Activated B cell treated with CpG ODN at 0.5 μM for 24 hours (primary cell): ENCODE data around the gene JAK1. TPM values are rescaled to one million over a fixed set of nuclear protein-coding genes. Genes with fewer than 3 reads are reported as not detected.

Experiments
- ATAC-seq: fragments of 200-7000 bp; cut with Tn5 transposase; one replicate; pipeline ENCODE4 v1.10.0; 2021; ENCODE audit warnings: low read depth, mild to moderate bottlenecking, moderate library complexity
- CTCF ChIA-PET: fragments of 350-600 bp; sonication (Branson Sonifier 250); formaldehyde crosslinking; loops from one replicate; lab custom pipeline; 2021; ENCODE audit warnings: antibody characterized with exemption; lab: Charles Lee
- POLR2A ChIA-PET: fragments of 350-600 bp; sonication (Branson Sonifier 250); formaldehyde crosslinking; loops from one replicate; lab custom pipeline; 2021; ENCODE audit warnings: antibody characterized with exemption; lab: Charles Lee
- DNase-seq: peaks from one replicate; pipeline ENCODE4 v3.0.0; 2022
- H3K27ac Mint-ChIP-seq: one replicate; pipeline ENCODE4 v1.8.0; 2020; ENCODE audit warnings: mixed read lengths
- H3K27me3 Mint-ChIP-seq: one replicate; pipeline ENCODE4 v1.8.0; 2021; ENCODE audit warnings: mixed read lengths
- H3K36me3 Mint-ChIP-seq: one replicate; pipeline ENCODE4 v1.8.0; 2021; ENCODE audit warnings: low read depth, mixed read lengths
- H3K4me1 Mint-ChIP-seq: one replicate; pipeline ENCODE4 v1.8.0; 2021; ENCODE audit warnings: mixed read lengths
- H3K4me3 Mint-ChIP-seq: one replicate; pipeline ENCODE4 v1.8.0; 2020; ENCODE audit warnings: mild to moderate bottlenecking, mixed read lengths
- H3K9me3 Mint-ChIP-seq: one replicate; pipeline ENCODE4 v1.8.0; 2020; ENCODE audit warnings: mixed read lengths
- intact Hi-C: fragments of 100-400 bp; cut with micrococcal nuclease; formaldehyde crosslinking; loops from one replicate; pipeline ENCODE4 v1.15.1; 2024
- total RNA-seq: library from RNA; stranded (reverse); gene quantifications from 2 replicates; pipeline ENCODE4 v1.2.3, GENCODE V29; 2022
- TF ChIP-seq, protein P1 (sequence below): fragments of 200-600 bp; IDR thresholded peaks from one replicate; pipeline ENCODE4 v1.8.0; 2022; ENCODE audit warnings: antibody characterized with exemption, mild to moderate bottlenecking

The JAK1 gene
- total RNA-seq, 1 donor from 2014 or later, result 215 TPM

DNA sequence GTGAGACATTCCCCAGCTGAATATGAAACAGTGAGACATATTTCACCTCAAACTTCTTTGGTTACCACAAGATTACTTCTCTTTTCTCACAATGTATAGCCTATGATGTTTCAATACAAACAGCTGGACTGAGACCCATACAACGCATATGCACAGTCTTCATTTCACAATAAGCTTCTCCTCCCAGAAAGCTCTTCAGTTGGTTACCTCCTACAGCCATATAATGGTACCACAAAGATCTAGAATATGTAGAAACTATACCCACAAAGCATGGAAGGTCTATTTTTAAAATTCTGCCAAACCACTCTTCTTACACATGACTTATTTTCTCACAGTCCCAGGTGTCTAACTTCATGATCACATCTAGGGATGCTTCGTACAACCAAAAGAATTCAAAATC lies 70.8 kb downstream of the JAK1 start:
- TF ChIP-seq, protein P1, sequence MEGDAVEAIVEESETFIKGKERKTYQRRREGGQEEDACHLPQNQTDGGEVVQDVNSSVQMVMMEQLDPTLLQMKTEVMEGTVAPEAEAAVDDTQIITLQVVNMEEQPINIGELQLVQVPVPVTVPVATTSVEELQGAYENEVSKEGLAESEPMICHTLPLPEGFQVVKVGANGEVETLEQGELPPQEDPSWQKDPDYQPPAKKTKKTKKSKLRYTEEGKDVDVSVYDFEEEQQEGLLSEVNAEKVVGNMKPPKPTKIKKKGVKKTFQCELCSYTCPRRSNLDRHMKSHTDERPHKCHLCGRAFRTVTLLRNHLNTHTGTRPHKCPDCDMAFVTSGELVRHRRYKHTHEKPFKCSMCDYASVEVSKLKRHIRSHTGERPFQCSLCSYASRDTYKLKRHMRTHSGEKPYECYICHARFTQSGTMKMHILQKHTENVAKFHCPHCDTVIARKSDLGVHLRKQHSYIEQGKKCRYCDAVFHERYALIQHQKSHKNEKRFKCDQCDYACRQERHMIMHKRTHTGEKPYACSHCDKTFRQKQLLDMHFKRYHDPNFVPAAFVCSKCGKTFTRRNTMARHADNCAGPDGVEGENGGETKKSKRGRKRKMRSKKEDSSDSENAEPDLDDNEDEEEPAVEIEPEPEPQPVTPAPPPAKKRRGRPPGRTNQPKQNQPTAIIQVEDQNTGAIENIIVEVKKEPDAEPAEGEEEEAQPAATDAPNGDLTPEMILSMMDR, result no peak
- Mint-ChIP-seq H3K4me1 (peaks cover 97% of the 10 kb centered on the region), H3K36me3 (no peaks in the 10 kb centered on the region), H3K9me3 (no peaks in the 10 kb centered on the region), H3K4me3 (peak overlapping the region; percentile 53), H3K27ac (peak overlapping the region; percentile 33), H3K27me3 (no peaks in the 10 kb centered on the region)
- CTCF ChIA-PET, result no interaction called here
- intact Hi-C loops, result loop anchor here (5.0 kb wide), 1 partner anchor 37 kb away; no protein-coding TSS in a partner anchor
- DNase-seq, result no peak
- POLR2A ChIA-PET, result interaction anchor here (0.8 to 1.9 kb wide), 2 partner anchors 31 to 70 kb away, joined by 4 to 10 read pairs; partner anchors contain the start of gene JAK1
- peak; percentile 35 for ATAC-seq

DNA sequence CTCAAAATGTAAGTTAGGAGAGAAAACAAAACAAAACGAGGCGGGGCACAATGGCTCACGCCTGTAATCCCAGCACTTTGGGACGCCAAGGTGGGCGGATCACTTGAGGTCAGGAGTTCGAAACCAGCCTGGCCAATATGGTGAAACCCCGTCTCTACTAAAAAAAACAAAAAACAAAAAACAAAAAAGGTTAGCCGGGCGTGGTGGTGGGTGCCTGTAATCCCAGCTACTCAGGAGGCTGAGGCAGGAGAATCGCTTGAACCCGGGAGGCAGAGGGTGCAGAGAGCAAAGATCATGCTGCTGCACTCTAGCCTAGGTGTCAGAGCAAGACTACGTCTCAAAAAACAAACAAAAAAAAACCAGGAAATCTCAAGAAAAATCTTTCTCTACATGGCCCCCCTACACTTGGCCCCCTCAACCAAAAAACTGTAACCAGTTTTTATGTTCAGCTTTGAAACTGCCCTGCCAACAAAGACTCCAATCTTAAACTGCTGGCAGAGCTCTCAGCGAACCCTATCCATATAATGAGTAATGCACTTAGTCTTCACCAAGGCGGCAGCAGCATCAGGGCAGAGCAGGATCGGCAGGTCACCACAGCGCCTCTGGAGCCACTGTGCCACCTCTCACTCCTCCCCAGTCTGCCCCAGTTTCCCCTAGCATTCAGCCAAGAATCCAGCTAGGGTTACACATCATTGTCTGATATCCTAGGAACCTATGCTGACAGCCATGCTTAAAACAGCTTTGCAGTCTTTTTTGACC lies 71.7 kb downstream of the JAK1 start:
- CTCF ChIA-PET, result no interaction called here
- POLR2A ChIA-PET, result interaction anchor here (0.8 to 1.9 kb wide), 2 partner anchors 30 to 71 kb away, joined by 4 to 10 read pairs; partner anchors contain the start of gene JAK1
- DNase-seq (no peak), ATAC-seq (no peak)
- TF ChIP-seq, protein P1, result no peak
- Mint-ChIP-seq H3K9me3 (no peaks in the 10 kb centered on the region), H3K27me3 (no peaks in the 10 kb centered on the region), H3K4me1 (peaks cover 97% of the 10 kb centered on the region), H3K4me3 (no peak overlapping the region), H3K27ac (no peak overlapping the region), H3K36me3 (no peaks in the 10 kb centered on the region)
- intact Hi-C loops, result loop anchor here (5.0 kb wide), 1 partner anchor 38 kb away; no protein-coding TSS in a partner anchor

DNA sequence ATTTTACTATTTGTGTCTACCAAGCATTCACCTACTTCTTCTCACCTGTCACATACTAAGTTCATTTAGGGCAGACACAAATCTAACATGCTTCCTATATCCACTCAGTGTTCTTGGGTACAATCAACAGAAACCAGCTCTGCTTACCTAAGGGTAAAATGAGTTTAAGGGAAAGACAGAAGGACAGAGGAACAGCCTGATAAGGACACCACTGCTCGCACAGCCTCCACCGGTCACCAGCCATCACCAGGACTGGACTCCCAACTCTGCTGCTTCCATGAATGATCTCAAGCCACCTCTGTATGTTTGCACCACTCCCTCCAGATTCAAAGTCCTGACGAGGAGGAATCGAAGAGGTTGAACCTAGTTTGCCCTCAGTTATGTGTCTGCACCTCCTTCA lies 72.4 kb downstream of the JAK1 start:
- no peaks in the 10 kb centered on the region for H3K9me3 Mint-ChIP-seq
- intact Hi-C loops, result no loop called here
- H3K4me1 Mint-ChIP-seq, result peaks cover 97% of the 10 kb centered on the region
- TF ChIP-seq, protein P1, result no peak
- no peak for DNase-seq
- no peak overlapping the region for H3K4me3 Mint-ChIP-seq
- peak overlapping the region; percentile 2 for H3K27ac Mint-ChIP-seq
- no peak for ATAC-seq
- H3K36me3 Mint-ChIP-seq, result no peaks in the 10 kb centered on the region
- ChIA-PET CTCF (no interaction called here), POLR2A (interaction anchor here (0.9 to 1.2 kb wide), 2 partner anchors 72 to 107 kb away, joined by 3 to 7 read pairs; partner anchors contain the start of gene JAK1)
- H3K27me3 Mint-ChIP-seq, result no peaks in the 10 kb centered on the region

DNA sequence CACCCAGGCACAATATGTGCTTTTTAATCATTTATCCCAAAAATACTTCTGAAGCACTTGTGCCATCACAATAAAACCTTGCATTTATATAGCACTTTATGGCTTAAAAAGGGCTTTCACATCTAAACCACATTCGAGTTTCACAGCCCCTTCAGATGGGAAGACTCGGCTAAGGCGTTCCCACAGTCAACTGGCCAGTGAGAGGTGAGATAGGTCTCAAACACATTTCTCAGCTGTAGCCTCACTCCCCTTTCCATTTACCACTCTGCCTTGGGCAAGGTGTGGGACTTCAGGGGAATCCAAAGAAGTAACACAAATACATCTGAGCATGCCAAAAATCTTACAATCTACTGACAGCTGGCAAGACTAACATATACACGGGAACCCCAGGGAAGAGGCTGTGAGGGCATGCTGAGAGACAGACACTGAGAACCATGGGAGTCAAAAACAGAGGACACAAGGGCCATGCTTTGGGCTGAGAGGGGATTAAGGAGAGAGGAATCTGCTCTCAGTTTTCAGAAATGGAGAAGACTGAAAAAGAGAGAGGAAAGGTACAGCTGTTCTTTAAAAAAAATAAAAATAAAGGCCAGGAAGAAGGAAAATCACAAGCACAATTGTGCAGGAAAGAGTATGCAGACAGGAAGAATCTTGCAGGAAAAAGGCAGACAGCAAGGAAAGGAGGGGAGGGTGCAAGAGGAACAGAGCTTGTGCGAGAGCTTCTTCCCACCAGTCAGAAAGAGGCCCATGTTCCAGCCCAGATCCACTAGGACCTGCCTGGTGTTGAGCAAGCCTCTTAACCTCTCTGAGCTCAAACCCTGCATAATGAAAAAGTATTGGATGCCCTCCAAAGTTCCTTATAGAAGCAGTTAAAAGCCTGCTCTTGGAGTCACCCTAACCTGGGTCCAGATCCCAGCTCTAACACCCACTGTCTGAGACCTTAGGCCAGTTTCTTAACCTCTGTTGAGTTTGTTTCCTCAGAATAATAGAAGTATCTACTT lies 73.5 kb downstream of the JAK1 start:
- Mint-ChIP-seq H3K9me3 (no peaks in the 10 kb centered on the region), H3K4me3 (peak overlapping the region; percentile 12), H3K4me1 (peaks cover 98% of the 10 kb centered on the region), H3K27ac (peak overlapping the region; percentile 13), H3K36me3 (no peaks in the 10 kb centered on the region), H3K27me3 (no peaks in the 10 kb centered on the region)
- TF ChIP-seq, protein P1, result no peak
- DNase-seq (no peak), ATAC-seq (no peak)
- POLR2A ChIA-PET, result interaction anchor here (0.8 to 1.2 kb wide), 3 partner anchors 69 to 108 kb away, joined by 3 to 7 read pairs (median 3); partner anchors contain the start of gene JAK1
- CTCF ChIA-PET, result no interaction called here
- intact Hi-C loops, result no loop called here
